GM19035 (cell line): ENCODE results near the gene APCDD1.

ENCODE experiments used
- ATAC-seq: cut with Tn5 transposase; IDR thresholded peaks from one replicate; pipeline ENCODE4 v1.9.1; 2021; ENCODE audit not compliant: unreplicated experiment

Gene APCDD1

DNA sequence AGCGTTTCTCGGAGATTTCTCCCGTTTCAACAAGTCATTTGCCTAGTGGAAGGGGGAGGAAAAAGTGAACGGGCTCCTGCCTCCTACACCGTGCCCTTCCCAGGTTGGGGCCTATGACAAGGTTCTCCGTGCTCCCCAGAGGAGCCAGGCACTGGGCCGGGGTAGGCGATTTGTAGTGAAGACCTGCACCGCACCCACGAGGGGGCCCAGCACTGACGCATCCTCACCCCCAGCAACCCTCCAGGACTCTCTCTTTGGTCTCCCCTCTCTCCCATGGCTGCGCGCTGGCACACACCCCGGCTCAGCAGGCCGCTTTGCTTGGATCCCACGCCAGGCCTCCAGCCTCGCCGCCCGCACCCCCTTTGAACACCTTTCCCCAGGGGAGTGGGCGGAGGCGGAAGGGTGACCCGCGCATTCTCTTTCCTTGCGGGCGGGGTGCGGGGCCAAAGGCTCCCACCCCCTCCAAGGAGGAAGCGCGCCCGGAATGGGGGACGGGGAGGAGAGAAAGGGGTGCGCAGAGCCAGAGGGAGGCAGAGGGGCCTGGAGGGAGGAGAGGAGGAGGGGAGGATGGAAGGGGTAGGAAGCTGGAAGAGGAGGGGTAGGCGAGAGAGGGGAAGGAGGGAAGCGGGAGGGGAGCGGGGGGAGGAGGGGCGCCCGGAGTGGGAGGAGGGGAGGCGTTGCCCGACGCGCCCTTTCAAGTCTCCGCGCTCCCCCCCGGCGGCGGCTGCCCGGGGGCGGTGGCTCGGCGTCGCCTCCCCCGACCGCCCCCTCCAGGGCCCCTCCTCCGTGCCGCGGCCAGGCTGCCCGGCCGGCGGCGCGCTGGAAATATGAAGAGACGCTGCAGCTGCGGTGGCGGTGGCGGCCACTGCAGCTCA, at the start of gene APCDD1:
Gene APCDD1, plus strand, starts transcription at position 830 of the 875 bp plus-strand sequence. CDS start 347 bp downstream, outside the sequence.
- ATAC-seq = no peak

DNA sequence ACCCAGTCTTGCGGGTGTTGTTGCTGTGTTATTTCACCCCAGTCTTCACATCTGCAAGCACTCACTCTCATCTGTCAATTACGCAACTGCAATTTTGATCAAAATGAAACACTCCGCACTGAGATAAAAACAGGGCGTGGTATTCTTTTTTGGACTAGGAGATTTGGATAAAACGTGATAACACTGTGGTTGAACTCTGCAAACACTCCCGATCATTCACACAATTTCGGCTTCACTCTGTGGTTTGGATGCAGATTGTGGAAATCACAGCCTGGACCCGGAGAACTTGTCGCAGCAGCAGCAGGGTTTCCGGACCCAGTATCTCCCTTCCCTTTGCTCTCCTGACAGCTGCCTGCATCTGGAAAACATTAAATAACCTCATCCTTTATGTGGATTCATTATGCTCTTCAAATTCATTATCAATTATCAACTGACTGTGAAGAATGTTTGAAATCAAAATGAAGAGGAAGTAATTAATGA, 49.4 kb upstream of the APCDD1 start:
- ATAC-seq = no peak

DNA sequence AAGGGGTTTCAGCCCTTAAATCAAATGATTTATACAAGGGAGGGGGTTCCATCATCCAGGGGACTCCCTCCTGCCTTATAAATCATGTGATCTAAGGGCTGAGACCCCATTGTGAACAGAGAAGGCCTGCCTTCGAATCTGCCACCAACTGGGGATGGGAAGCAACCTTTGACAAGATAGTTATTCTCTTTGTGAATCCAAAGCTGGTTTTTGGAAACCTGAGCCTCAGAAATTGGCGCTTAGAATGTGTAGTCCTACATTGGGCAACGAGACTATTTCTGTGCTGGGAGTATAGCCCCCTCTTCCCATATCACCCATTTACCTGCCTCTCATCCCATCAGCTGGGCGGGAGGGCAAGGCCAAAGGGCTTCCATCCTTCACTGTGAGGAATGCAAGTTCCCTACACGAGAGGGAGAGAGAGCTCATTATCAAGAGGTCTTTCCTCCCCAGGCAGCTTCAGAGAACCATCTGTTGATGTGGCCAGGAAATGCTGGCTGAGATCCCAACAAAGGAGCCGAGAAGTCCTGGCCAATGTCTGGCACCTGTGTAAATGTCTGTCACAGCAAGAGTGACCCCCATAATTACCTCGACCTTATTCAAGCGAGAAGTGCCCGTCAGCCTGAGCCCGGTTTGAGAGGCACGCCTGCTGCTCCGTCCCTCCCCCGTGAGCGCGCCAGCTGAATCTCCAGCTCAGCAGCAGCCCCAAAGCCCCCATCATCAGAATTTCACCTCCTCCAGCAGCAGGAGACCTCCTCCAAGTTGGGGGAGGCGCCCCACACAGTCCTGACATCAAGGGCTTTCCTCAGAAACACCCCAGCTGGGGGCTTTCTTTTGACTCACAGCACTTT, 48.4 kb upstream of the APCDD1 start:
- ATAC-seq = no peak

DNA sequence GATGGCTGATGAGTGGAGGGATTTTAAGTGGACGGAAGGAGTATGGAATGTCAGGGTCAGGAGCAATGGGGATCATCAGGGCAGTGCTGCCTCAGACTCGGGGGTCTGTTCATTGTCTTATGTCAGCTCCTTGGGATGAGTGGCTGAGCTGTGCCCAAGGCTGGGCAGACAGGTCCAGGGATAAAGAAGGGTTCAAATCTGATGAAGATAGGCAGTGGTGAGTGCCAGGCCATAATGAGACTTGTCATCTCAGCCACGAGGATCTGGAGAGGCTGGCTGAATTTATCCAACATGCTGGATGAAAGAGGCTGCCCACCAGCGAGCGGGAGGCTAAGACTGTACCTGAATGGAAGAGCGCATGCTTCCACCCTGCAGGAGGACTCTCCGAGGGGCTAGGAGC, 46.3 kb upstream of the APCDD1 start:
- ATAC-seq = no peak

DNA sequence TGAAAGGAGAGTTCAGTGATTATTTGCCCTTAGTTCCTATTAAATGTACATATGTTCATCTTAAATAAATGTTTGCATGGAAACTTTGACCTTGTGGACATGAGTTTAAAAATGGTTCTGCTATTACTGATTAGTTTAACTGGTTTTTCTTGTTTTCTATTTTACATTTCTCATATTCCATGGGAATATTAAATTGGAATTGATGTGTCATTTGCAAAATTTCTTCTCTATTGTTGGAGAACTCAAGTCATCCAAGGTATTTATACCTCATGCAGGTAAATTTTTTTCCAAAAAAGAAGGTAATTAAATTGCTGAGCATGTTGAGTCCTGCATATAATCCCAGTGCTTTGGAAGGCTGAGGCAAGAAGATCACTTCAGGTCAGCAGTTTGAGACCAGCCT, 45.4 kb upstream of the APCDD1 start:
- no peak for ATAC-seq

DNA sequence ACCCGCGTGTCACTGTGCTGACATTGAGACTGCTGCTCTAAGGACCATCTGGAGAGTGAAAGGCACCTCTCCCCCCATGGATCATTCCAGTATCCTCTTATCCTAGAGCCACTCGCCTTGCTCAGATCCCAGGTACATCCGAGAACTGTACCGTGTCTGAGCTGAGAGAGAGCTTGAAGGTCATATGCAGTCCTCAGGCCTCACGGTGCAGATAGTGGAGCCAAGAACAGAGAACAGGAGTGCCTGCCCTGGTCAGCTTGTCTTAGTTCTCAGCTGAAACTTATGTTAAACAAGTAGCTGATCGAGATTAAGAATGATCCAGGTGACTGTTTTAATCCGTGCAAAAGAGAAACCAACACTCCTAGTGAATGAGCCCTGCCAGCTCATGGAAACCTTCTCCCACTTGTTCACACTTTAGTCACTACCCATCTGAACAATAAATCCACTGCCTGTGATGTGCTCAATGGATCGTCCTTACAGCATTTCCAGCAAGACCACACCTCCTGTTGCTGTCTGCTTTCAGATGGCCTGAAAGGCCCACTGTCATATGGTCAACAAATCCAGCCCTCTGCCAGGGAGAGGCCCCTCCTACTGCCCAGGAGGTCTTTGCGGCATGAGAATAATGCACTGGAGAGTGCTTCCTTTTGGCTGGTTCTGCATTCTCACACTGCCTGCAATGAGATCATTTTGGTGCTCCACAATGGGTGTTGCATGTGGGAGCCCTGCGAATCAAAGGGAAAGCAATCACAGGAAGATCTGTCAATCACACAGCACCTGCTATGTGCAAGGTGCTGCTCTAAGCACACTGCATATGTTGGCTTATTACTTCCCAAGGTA, 43.7 kb upstream of the APCDD1 start:
- ATAC-seq = no peak

DNA sequence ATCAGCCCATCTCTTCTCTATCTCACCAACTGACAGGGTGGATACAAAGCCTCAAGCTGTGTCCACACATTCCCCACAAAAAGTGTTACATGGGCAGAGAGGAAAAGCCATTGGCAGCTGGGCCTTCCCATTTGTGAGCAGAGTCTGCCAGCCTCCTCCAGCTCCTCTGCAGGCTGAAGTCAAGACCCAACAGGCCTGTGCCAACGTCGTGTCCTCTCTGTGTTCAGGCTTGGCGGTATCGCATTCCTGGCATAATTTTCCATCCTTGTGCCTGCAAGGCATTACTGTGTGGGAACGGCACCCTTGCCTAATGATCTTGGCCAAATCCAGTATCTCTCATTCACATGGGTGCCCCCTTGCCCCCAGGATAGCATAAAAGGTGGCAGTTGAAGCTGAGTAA, 41.5 kb upstream of the APCDD1 start:
- no peak for ATAC-seq

DNA sequence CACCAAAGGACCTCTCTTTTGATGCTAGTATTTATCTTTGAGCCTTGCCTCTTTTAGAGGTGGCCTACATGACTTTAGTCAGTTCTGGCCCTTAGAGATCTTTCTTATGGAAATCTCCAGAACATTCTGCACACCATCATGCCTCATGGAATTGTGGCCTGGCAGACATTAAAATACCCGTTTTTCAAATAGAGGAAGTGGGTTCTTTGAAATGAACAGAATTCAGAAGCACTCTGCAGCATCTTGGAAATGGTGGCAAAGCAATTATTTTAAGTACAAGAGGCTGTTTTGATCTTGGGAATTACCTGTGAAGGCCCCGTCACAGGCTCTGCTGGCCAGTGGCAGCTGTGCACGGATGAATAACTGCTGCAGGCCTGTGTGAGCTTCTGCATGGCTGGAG, 40.7 kb upstream of the APCDD1 start:
- no peak for ATAC-seq

DNA sequence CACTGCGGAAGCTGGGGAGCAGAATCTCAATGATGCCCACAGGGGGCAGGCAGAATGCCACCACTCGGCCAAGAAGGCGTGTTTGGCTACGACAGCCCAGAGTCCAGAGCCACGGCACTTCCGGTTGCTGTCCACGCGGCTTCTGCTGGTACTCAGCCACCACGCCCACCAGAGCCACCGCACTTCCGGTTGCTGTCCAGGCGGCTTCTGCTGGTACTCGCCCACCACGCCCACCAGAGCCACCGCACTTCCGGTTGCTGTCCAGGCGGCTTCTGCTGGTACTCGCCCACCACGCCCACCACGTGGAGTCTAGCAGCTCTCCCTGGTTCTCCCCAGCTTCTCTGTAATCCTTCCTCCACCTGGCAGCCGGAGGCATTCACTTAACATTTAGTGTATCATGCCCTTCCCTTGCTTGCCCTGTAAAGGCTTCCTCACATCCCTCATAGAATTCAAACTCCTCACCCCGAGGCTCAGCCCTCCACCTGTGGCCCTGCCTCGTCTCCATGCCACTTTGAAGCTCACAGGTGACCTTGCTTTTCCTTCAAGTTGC, 40.1 kb upstream of the APCDD1 start:
- ATAC-seq = no peak

DNA sequence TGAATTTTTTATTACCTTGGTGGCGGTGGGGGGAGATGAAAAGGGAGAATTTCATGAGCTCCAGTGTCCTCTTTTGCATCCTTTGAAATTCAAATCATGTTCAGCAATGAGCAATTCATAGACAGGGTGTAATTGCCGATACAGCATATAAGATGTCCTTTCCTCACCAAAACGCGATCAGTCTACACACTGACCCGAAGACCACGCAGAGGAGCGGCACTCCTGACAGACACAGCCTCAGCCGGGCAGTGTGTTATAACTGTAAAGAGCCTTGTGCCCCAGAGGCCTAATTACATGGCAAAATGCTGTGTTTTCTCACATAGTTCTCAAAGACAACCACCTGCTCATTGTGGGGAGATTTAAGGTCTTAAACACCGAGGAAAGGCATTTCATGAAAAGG, 38.4 kb upstream of the APCDD1 start:
- ATAC-seq = no peak

DNA sequence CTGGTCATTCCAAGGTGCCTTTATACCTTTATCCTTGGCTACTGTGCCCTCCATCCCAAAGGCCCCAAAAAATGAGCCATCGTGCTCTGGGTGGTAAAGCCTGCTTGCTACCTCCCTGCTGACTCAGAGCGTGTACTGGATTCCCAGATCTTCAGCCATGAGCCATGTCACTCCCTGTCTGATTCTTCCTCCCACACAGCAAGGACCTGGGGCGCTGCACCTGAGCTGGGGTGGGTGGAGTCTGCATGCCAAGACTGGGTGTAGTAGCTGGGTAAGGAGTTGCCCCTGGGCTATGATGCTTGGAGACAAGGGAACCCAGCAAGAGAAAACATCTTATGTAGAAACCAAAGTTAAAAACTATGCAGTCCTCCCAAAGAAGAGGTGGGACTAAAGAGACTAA, 37.2 kb upstream of the APCDD1 start:
- ATAC-seq = no peak

DNA sequence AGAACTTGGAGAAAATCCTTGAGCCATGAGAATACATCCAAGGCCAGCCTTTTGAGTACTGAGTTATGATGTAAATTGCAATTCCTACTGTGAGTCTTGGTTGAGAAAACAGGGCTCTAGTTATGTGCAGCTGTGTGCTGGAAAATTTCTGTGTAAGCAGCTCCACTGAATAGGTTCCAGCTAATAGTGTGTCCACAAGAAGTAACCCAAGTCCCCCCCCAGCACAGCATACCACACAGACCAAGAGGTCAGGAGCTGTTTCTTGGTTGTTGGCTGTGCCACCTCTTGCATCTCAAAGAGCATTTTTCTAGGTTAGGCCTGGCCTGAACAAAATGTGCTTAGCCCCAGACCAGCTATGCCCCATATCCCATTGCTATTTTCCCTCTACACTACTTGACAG, 36.8 kb upstream of the APCDD1 start:
- ATAC-seq = no peak

DNA sequence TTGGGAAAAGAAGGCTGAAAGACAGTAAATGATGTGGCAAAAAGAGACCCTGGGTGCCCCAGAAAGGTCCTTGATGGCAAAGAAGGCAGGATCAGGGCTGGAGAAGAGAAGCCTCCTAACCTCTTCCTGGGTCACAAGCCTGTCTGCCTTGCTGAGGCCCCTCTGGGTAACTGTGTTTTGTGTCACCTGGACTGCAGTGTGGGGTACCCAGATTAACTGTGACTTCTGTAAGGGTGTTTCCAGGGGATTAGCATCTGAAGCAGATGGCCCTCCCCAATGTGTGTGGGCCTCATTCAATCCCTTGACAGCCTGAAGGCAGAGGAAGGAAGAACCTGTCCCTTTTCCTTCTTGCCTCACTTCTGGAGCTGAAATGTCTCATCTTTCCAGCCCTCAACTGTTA, 35.6 kb upstream of the APCDD1 start:
- ATAC-seq = no peak

DNA sequence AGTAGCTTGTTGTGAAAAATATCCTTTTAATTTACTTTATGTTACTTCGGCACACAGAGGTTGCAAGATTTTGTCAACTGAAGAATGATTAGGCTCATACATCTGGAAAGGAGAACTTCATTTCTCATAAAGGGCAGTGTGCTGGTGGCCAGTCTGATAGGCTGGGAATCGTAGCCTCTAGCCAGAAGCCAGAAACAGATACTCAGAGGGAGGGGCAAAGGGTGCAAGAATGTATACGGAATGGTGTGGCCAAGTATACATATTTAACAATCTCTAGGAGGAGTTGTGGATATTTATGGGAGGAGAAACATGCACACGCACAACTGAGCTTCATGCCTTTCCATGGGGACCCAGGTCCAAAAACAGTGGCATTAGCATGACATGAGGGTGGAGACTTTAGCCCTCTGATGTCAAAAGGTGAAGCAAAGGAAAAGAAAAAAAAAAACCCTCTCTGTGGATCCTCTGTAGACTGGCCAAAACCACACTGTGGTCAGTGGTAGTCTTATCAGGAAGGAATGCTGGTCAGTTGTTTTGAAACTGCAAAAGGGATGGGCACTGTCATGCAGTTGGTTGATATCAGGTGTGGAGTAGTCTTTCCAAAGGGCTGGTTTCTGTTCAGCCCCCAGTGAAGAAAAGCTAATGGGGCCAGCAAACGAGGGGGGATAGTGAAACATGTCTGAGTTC, 34.9 kb upstream of the APCDD1 start:
- no peak for ATAC-seq

DNA sequence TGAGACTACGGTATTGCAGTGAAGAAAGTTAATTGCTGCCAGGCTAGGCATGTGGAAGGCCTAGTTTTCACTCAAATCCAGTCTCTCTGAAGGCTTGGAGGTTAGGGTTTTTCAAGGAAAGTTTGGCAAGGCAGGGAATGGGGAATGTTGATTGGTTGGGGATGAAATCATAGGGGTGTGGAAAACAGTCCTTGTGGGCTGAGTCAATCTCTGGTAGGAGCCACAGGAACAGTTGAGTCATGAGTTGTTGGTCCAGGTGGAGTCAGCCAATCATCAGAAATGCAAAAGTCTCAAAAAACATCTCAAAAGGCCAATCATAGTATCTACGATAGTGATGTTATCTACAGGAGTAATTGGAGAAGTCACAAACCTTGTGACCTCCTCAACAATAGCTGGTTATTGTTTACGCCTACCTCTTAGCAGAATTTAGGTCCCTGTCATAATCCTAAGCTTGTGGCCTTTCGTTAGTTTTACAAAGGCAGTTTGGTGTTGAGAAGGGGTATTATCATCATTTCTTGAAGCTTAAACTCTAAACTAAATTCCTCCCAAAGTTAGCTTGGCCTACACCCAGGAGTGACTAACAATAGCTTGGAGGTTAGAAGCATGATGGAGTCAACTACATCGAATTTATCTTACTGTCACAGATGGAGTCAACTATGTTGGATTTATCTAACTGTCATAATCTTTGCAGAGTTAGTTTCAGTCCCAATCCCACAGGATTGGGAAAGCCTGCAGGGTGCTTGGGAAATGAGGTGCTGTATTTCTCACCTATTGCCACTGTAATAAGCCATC, 33.7 kb upstream of the APCDD1 start:
- ATAC-seq = no peak

DNA sequence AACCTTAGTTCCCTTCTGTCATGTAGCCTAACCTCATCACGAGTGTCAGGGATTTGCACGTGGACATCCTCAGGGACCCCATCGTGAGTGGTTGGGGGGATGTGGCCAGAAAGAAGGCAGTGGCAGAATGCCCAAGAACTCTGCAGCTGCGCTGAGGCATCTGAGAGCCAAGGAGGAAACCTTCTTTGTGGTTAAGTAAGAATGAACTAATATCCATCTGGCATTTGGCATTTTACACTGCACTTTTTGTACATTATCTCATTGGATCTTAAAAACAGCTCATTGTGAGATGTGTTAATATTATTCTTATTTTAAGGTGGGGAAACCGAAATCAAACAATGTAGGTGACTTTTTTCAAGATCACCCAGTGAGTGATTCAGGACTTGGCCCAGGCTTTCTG, 32.6 kb upstream of the APCDD1 start:
- ATAC-seq = no peak

DNA sequence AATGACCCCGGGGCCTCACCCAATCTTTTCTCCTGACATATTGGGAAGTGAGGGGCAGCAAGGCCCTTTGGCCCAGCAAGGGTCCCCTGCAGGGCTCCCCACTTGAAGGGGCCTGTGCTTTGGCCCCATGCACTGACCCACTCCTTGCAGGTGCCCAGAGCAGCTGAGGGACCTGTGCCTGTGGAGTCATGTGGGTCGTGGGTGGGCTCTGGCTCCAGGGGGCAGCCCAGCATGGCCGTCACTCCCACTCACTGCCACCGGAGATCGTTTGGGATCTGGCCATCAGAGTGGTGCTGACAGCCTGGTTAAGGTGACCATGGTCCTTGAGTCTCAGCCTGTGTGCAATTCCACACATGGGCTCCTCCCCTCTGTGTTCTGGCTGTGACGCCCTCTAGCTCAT, 31.7 kb upstream of the APCDD1 start:
- ATAC-seq = no peak

DNA sequence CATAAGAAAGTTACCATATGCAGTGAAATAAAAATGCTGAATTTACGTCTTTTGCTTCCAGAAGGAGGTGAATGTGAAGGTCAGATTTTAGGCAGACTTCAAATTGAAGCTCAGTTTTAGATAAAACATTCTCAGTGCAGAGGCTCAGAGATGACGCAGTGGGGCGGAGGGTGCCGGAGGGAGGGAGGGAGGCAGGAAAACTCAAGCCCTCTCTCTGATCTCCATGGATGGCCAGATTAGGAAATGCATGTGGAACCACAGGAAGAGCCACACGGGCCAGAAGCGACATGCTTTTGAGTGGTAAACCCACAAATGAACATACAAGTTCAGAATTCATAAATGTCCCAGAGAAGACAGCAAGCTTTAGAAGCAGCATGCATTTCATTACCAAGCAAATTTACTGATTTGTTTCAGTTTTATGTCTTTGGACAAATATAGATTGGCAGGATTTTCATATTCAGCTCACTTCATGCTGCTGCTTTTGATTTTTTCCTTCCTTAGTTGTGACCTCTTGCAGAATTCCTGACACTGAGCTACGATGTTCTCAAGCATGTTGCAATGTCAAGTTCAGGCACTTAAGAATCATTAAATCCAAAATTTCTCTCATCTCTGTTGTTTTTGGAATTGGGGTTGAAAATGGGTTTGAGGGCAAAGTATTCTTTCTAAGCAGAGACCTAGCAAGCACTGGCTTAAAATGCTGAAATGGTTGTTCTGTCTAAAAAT, 29.7 kb upstream of the APCDD1 start:
- no peak for ATAC-seq

DNA sequence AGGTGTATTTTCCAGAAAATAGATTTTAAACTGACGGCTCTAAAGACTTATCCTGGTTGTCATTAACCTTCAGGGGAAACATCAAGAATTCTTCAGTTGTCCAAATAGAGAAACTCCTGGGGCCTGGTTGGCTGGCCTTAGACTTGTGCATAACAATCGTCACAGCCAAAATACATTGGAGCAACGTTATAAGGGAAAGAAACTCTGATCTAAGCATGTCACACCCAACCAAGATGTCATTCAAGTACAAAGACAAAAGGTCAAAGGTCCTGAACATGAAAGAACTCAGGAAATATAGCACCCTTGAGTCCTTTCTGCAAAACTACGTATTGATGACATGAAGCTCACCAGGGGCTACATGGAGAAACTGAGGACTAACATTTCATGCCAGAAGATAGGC, 23.8 kb upstream of the APCDD1 start:
- ATAC-seq = no peak
